ENCODE data around the gene FKBP1C.
"Not testable (repeated sequence)": the region's sequence is repeated elsewhere in the genome, so short reads cannot be mapped to it uniquely, and the experiment has no call there.

- TF ChIP-seq CTCF (IDR thresholded peaks at IDR 0.05; ENCODE audit: low read depth, low read length); EZH2phosphoT487 (IDR thresholded peaks at IDR 0.05; ENCODE audit: low read depth): not testable (repeated sequence)
Observed at GRCh38 chr6:63227928-63228894, 16.9 kb downstream of the FKBP1C start.

All from OCI-LY3 (cell line).